AG09309 (cell line): ENCODE results near the gene LPCAT2.

Experiments used
- DNase-seq: peaks from one replicate; pipeline ENCODE4 v3.0.0-alpha.2; 2010; ENCODE audit warnings: low read depth
- H3K4me3 ChIP-seq: 2 replicates; pipeline ENCODE4 v1.5.1; 2011; ENCODE audit warnings: mild to moderate bottlenecking, low read depth, low read length, moderate library complexity; ENCODE audit not compliant: control insufficient read depth
- TF ChIP-seq, protein P1 (sequence below): IDR thresholded peaks from 2 replicates; pipeline ENCODE4 v1.5.1; 2011; ENCODE audit warnings: mild to moderate bottlenecking, low read depth, low read length, inconsistent platforms; ENCODE audit not compliant: insufficient read depth, control insufficient read depth; ENCODE audit errors: missing control alignments

Gene LPCAT2

GRCh38 chr16:55502801-55503366, 6.0 kb upstream of the LPCAT2 start:
- DNase-seq = no peak
- TF ChIP-seq, protein P1, sequence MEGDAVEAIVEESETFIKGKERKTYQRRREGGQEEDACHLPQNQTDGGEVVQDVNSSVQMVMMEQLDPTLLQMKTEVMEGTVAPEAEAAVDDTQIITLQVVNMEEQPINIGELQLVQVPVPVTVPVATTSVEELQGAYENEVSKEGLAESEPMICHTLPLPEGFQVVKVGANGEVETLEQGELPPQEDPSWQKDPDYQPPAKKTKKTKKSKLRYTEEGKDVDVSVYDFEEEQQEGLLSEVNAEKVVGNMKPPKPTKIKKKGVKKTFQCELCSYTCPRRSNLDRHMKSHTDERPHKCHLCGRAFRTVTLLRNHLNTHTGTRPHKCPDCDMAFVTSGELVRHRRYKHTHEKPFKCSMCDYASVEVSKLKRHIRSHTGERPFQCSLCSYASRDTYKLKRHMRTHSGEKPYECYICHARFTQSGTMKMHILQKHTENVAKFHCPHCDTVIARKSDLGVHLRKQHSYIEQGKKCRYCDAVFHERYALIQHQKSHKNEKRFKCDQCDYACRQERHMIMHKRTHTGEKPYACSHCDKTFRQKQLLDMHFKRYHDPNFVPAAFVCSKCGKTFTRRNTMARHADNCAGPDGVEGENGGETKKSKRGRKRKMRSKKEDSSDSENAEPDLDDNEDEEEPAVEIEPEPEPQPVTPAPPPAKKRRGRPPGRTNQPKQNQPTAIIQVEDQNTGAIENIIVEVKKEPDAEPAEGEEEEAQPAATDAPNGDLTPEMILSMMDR = no peak

GRCh38 chr16:55503726-55504550, 4.9 kb upstream of the LPCAT2 start:
- no peak for DNase-seq
- TF ChIP-seq, protein P1 = no peak
- H3K4me3 ChIP-seq = no peak overlapping the region

More at GRCh38 chr16:55502801-55503366, 6.0 kb upstream of the LPCAT2 start:
- no peak overlapping the region for H3K4me3 ChIP-seq

DNA sequence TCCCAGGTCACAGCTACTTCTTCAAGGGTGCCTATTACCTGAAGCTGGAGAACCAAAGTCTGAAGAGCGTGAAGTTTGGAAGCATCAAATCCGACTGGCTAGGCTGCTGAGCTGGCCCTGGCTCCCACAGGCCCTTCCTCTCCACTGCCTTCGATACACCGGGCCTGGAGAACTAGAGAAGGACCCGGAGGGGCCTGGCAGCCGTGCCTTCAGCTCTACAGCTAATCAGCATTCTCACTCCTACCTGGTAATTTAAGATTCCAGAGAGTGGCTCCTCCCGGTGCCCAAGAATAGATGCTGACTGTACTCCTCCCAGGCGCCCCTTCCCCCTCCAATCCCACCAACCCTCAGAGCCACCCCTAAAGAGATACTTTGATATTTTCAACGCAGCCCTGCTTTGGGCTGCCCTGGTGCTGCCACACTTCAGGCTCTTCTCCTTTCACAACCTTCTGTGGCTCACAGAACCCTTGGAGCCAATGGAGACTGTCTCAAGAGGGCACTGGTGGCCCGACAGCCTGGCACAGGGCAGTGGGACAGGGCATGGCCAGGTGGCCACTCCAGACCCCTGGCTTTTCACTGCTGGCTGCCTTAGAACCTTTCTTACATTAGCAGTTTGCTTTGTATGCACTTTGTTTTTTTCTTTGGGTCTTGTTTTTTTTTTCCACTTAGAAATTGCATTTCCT, 3.4 kb upstream of the LPCAT2 start:
- TF ChIP-seq, protein P1 = no peak
- no peak for DNase-seq
- H3K4me3 ChIP-seq = no peak overlapping the region

DNA sequence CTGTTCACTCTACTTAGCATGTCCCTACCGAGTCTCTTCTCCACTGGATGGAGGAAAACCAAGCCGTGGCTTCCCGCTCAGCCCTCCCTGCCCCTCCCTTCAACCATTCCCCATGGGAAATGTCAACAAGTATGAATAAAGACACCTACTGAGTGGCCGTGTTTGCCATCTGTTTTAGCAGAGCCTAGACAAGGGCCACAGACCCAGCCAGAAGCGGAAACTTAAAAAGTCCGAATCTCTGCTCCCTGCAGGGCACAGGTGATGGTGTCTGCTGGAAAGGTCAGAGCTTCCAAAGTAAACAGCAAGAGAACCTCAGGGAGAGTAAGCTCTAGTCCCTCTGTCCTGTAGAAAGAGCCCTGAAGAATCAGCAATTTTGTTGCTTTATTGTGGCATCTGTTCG, 2.8 kb upstream of the LPCAT2 start:
- no peak for DNase-seq
- H3K4me3 ChIP-seq = no peak overlapping the region
- TF ChIP-seq, protein P1 = no peak

DNA sequence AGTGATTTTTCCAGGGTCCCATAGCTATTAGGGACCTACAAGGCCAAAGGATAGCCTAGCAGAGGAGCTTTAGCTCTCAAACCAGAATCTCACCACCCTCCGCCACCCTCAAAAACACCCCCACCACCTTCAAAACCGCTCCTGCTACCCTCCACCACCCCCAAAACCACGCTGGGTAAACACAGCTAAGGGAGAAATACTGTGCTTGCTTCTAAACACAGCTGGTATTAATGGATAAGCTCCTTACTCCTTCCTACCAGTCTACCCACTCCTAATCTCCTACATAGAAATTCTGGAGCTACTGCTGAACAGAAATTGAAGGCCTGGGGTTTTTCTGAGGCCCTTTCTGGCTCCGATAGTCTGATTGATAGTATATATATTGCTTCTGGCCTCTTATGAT, 2.2 kb upstream of the LPCAT2 start:
- DNase-seq = no peak
- TF ChIP-seq, protein P1 = no peak
- H3K4me3 ChIP-seq = no peak overlapping the region

GRCh38 chr16:55508271-55508921, 476 bp upstream of the LPCAT2 start:
- DNase-seq = no peak
- TF ChIP-seq, protein P1 = no peak
- no peak overlapping the region for H3K4me3 ChIP-seq
